ENCODE measurements around the gene LZTR1.

Gene LZTR1

GRCh38 chr22:20981787-20982562 lies at the start of gene LZTR1:
Gene LZTR1 (plus strand): TSS chr22:20982297. CDS start chr22:20982372, 75 bp downstream.
- in situ Hi-C loops (cut with HindIII; ENCODE audit: low sequenced_read_pairs), result no loop called here

DNA sequence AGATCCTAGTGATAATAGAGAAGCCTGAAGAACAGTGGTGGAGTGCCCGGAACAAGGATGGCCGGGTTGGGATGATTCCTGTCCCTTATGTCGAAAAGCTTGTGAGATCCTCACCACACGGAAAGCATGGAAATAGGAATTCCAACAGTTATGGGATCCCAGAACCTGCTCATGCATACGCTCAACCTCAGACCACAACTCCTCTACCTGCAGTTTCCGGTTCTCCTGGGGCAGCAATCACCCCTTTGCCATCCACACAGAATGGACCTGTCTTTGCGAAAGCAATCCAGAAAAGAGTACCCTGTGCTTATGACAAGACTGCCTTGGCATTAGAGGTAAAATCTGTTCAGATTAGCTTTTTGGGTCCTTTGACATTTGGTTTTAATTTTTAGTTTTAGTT lies 48.2 kb upstream of the LZTR1 start:
- in situ Hi-C loops (cut with HindIII; ENCODE audit: low sequenced_read_pairs), result loop anchor here (25.0 kb wide), 1 partner anchor 122 kb away; no protein-coding TSS in a partner anchor

DNA sequence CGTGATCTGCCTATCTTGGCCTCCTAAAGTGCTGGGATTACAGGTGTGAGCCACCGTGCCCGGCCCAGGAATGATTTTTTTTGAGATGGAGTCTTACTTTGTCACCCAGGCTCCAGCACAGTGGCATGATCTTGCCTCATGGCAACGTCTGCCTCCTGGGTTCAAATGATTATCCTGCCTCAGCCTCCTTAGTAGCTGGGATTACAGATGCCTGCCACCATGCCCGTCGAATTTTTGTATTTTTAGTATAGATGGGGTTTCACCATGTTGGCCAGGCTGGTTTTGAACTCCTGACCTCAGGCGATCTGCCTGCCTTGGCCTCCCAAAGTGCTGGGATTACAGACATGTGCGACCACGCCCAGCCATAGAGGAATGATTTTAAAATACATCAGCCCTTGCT lies 47.0 kb upstream of the LZTR1 start:
- in situ Hi-C loops (cut with HindIII; ENCODE audit: low sequenced_read_pairs), result loop anchor here (25.0 kb wide), 1 partner anchor 123 kb away; no protein-coding TSS in a partner anchor

- in situ Hi-C loops (cut with HindIII; ENCODE audit: low sequenced_read_pairs), result loop anchor here (25.0 kb wide), 1 partner anchor 124 kb away; no protein-coding TSS in a partner anchor
These were observed 46.1 kb upstream of the LZTR1 start for GRCh38 chr22:20935780-20936539.

GRCh38 chr22:20937031-20937793 lies 44.9 kb upstream of the LZTR1 start:
- in situ Hi-C loops (cut with HindIII; ENCODE audit: low sequenced_read_pairs), result loop anchor here (25.0 kb wide), 1 partner anchor 125 kb away; no protein-coding TSS in a partner anchor

DNA sequence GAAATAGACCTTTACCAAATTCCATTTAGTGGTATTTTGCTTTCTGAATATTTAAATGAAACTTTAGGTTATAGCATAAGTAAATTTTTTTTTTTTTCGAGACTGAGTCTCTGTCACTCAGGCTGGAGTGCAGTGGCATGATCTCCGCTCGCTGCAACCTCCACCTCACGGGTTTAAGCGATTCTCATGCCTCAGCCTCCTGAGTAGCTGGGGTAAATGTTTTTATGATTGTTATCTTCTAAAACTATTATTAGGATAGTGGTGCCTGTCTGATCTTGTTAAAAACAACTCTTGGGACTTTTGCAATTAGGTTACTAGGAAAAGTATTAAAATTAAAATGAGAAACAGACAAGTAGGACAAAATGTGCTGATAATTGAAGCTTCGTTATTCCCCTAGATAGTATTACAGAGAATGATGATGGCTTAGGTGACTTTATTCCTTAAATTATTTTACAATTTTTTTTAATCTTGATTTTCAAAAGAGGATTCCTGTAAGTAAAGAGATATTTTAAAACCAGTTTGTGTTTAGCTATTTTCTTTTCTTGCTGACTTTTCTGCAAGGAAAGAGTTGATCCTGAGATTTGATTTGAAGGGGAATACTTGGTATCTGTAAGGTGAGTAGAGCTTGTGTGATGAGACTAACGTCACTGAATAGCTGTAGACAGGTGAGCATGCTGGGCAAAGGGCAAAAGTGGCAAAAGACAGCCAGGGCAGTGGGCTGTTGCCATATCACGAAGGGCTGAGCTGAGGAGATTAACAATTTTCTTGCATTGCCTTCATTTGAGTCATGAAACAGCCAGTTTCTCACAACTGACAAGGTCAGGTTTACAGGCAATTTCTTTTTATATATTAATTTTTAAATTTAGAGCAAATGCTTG lies 44.1 kb upstream of the LZTR1 start:
- in situ Hi-C loops (cut with HindIII; ENCODE audit: low sequenced_read_pairs), result loop anchor here (25.0 kb wide), 1 partner anchor 126 kb away; no protein-coding TSS in a partner anchor

DNA sequence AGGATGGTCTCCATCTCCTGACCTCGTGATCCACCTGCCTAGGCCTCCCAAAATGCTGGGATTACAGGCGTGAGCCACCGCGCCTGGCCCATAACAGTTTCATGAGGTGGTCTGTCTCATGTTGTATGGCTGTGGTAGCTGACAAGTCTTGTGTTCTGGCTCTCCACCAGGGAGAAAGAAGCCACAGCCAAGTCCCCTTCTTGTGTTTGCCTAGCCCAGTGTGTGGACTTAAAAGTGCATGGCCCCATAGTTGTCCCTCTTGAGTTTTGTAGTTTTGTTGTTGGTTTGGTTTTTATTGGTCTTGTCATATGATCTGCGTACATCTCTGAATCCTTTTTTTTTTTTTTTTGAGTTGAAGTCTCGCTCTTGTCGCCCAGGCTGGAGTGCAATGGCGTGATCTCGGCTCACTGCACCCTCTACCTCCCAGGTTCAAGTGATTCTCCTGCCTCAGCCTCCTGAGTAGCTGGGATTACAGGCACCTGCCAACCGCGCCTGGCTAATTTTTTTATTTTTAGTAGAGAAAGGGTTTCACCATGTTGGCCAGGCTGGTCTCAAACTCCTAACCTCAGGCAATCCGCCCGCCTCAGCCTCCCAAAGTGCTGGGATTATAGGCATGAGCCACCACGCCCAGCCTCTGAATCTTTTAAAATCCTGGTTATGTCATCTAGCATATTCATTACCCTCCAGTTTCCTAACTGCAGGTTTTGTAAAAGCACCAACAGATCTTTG lies 42.5 kb upstream of the LZTR1 start:
- in situ Hi-C loops (cut with HindIII; ENCODE audit: low sequenced_read_pairs), result loop anchor here (25.0 kb wide), 1 partner anchor 127 kb away; no protein-coding TSS in a partner anchor

- in situ Hi-C loops (cut with HindIII; ENCODE audit: low sequenced_read_pairs), result loop anchor here (25.0 kb wide), 1 partner anchor 128 kb away; no protein-coding TSS in a partner anchor
These were observed 41.9 kb upstream of the LZTR1 start for GRCh38 chr22:20940186-20940651.

GRCh38 chr22:20940904-20941385 lies 41.2 kb upstream of the LZTR1 start:
- in situ Hi-C loops (cut with HindIII; ENCODE audit: low sequenced_read_pairs), result loop anchor here (25.0 kb wide), 1 partner anchor 129 kb away; no protein-coding TSS in a partner anchor

- in situ Hi-C loops (cut with HindIII; ENCODE audit: low sequenced_read_pairs), result loop anchor here (25.0 kb wide), 1 partner anchor 130 kb away; no protein-coding TSS in a partner anchor
These were observed 39.7 kb upstream of the LZTR1 start for GRCh38 chr22:20942203-20942902.

DNA sequence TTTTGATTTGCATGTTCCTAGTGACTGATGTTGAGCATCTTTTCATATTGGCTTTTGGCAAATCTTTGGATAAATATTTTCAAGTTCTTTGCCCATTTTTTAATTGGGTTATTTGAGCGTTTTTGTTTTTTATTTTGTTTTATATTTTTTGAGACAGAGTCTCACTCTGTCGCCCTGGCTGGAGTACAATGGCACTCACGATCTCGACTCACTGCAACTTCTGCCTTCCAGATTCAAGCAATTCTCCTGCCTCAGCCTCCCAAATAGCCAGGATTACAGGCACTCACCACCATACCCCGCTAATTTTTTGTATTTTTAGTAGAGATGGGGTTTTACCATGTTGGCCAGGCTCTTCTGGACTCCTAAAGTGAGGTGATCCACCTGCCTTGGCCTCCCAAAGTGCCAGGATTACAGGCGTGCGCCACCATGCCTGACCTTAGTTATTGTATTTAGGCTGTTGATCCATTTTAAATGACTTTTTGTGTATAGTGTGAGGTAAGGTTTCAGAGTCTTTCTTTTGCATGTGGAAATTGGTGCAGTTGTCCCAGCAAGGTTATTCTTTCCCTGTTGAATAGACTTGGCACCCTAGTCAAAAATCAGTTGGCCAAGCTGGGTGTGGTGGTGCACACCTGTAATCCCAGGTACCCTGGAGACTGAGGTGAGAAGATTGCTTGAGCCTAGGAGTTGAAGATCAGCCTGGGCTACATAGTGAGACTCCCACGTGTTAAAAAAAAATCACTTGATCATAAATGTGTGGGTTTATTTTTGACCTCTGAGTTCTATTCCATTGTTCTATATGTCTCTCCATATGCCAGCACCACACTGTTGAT lies 38.8 kb upstream of the LZTR1 start:
- in situ Hi-C loops (cut with HindIII; ENCODE audit: low sequenced_read_pairs), result loop anchor here (25.0 kb wide), 1 partner anchor 131 kb away; no protein-coding TSS in a partner anchor

- in situ Hi-C loops (cut with HindIII; ENCODE audit: low sequenced_read_pairs), result loop anchor here (25.0 kb wide), 1 partner anchor 132 kb away; no protein-coding TSS in a partner anchor
These were observed 38.1 kb upstream of the LZTR1 start for GRCh38 chr22:20944042-20944441.

DNA sequence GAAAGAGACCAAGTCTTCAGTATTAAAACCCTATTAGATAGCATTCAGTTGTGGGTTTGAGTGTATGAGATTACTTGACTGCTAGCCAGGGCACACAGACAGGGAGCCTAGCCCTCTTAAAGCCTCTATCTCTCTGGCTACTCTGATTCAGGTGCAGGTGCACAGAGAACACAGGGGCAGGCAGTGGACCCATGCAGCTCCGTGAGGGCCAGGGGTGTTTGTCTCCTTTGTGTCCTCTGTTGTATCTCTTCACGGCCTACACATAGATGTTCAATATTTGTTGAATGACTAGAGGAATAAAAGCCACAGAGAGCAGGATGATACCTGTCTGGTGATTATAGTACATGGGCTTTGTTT lies 36.5 kb upstream of the LZTR1 start:
- in situ Hi-C loops (cut with HindIII; ENCODE audit: low sequenced_read_pairs), result loop anchor here (25.0 kb wide), 1 partner anchor 133 kb away; no protein-coding TSS in a partner anchor

DNA sequence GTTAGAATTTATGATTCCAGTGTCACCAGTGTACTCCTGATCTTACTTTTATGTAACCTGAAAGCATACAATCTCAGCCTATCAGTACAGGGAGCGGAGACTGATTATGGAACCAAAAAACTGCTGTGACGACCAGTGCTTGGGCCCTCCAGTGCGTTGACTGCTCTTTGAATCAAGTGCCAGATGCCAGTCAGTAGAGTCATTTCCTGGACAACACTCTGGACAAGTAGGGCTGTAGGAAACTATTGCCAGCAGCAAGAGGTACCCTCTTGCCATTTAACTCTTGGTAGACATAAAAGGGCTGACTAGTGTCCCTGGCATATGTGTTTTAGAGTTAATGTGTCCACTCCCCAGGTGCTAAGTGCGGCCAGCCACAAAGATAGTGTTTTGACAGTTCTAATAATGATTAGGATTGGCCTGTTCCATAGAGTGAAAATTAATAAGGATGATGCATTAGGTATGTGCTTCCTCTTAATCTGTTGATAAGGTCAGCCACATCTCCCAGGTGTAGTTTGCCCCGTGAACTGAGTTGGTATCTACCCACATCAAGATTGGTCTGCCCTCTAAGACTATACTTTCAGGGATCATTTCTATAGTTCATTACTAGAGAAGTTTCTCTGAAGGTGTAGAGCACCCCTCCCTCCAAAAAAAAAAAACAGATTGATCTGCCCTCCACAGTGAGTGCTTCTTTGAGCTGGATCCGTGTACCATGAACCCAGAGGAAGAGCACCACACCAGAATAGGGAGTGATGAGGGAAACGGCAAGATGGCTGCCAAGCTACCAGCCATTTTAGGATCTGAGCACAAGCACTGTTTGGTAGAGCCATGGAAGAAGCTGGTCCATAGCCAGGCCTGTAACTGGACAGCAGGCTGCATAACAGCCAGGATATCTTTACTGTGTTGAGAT lies 35.8 kb upstream of the LZTR1 start:
- in situ Hi-C loops (cut with HindIII; ENCODE audit: low sequenced_read_pairs), result loop anchor here (25.0 kb wide), 1 partner anchor 134 kb away; no protein-coding TSS in a partner anchor

DNA sequence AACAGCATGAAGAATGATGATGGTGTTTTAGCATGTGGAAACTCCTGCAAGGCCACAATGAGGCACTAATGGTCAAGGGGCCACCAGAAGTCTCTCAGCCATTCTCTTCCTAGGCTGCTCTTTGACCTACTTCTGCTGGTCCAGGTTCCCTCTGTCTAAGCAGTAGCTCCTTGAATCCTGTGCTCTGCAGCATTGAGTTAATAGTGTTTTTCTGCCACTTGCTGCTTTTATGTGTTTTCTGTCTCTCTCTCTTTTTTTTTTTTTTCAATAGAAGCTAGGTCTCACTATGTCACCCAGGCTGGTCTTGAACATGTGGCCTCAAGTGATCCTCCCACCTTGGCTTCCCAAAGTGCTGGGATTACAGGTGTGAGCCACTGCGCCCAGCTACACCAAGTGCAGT lies 35.1 kb upstream of the LZTR1 start:
- in situ Hi-C loops (cut with HindIII; ENCODE audit: low sequenced_read_pairs), result loop anchor here (25.0 kb wide), 1 partner anchor 135 kb away; no protein-coding TSS in a partner anchor

- in situ Hi-C loops (cut with HindIII; ENCODE audit: low sequenced_read_pairs), result loop anchor here (25.0 kb wide), 1 partner anchor 136 kb away; no protein-coding TSS in a partner anchor
These were observed 33.6 kb upstream of the LZTR1 start for GRCh38 chr22:20948450-20948849.

Measured in DLD1 (cell line).